PC-9 (cell line): Measurements from ENCODE around the gene PCDHB5. TPM values are rescaled to one million over a fixed set of nuclear protein-coding genes. Genes with fewer than 3 reads are reported as not detected.
"Not testable (repeated sequence)": the region's sequence is repeated elsewhere in the genome, so short reads cannot be mapped to it uniquely, and the experiment has no call there.

Experiments used
- BruUV-seq: library from RNA; stranded (reverse); fragments of 400-500 nt; replicated peaks from 2 replicates; lab custom pipeline; 2021; lab: Mats Ljungman, UMichigan
- CTCF ChIA-PET: fragments of 300-600 bp; sonication (Branson Sonifier 250); formaldehyde crosslinking; loops from one replicate; lab custom pipeline; 2022; ENCODE audit warnings: antibody characterized with exemption; lab: Charles Lee
- POLR2A ChIA-PET: fragments of 300-600 bp; sonication (Branson Sonifier 250); formaldehyde crosslinking; loops from one replicate; lab custom pipeline; 2022; ENCODE audit warnings: antibody characterized with exemption; ENCODE audit not compliant: unreplicated experiment; lab: Charles Lee
- DNase-seq, 2 experiments: peaks; one replicate each; pipeline versions ENCODE4 v3.0.0 to v3.0.0-alpha.2; 2015 to 2022; ENCODE audit warnings: mixed read lengths in 1 of 2
- H2AFZ ChIP-seq: fragments of 200-600 bp; sonication (generic); 2 replicates; pipeline ENCODE4 v1.8.1; 2017; ENCODE audit warnings: antibody characterized with exemption
- H3F3A ChIP-seq: fragments of 200-600 bp; sonication (generic); 2 replicates; pipeline ENCODE4 v1.8.1; 2017; ENCODE audit warnings: antibody characterized with exemption, mild to moderate bottlenecking, low read depth; ENCODE audit not compliant: insufficient read depth
- H3K27ac ChIP-seq: fragments of 200-600 bp; sonication (generic); 2 replicates; pipeline ENCODE4 v1.6.1; 2016; ENCODE audit warnings: mixed run types
- H3K27me3 ChIP-seq: fragments of 200-600 bp; sonication (generic); 2 replicates; pipeline ENCODE4 v1.6.1; 2016; ENCODE audit warnings: low read depth, mixed run types; ENCODE audit not compliant: insufficient read depth
- H3K36me3 ChIP-seq: fragments of 200-600 bp; sonication (generic); 2 replicates; pipeline ENCODE4 v1.6.1; 2016; ENCODE audit warnings: low read depth, mixed run types
- H3K4me1 ChIP-seq: fragments of 200-600 bp; sonication (generic); replicated peaks from 2 replicates; pipeline ENCODE4 v1.6.1; 2016; ENCODE audit warnings: mixed run types; ENCODE audit not compliant: insufficient read depth
- H3K4me2 ChIP-seq: fragments of 200-600 bp; sonication (generic); 2 replicates; pipeline ENCODE4 v1.6.1; 2017; ENCODE audit warnings: mixed run types
- H3K4me3 ChIP-seq: fragments of 200-600 bp; sonication (generic); 2 replicates; pipeline ENCODE4 v1.6.1; 2016; ENCODE audit warnings: mixed run types
- H3K79me2 ChIP-seq: fragments of 200-600 bp; sonication (generic); 2 replicates; pipeline ENCODE4 v1.6.1; 2017; ENCODE audit warnings: low read depth, mixed run types
- H3K9me2 ChIP-seq: fragments of 200-600 bp; sonication (generic); 2 replicates; pipeline ENCODE4 v1.8.1; 2017; ENCODE audit warnings: mild to moderate bottlenecking; ENCODE audit not compliant: insufficient read depth
- H3K9me3 ChIP-seq: fragments of 200-600 bp; sonication (generic); 2 replicates; pipeline ENCODE4 v1.8.1; 2016; ENCODE audit warnings: low read depth; ENCODE audit not compliant: insufficient read depth
- H4K20me1 ChIP-seq: fragments of 200-600 bp; sonication (generic); 2 replicates; pipeline ENCODE4 v1.8.1; 2017; ENCODE audit not compliant: insufficient read depth
- CTCF ChIP-seq: fragments of 200-600 bp; sonication (generic); conservative IDR thresholded peaks from 2 replicates; pipeline ENCODE4 v1.6.1; 2017; ENCODE audit warnings: mixed run types, antibody characterized with exemption, mild to moderate bottlenecking, moderate library complexity
- EZH2 ChIP-seq: fragments of 200-600 bp; sonication (generic); IDR thresholded peaks from 2 replicates; pipeline ENCODE4 v1.8.0; 2017; ENCODE audit warnings: antibody characterized with exemption, low read depth
- intact Hi-C: fragments of 100-400 bp; cut with micrococcal nuclease; formaldehyde crosslinking; loops from one replicate; pipeline ENCODE4 v1.10.0; 2022; ENCODE audit not compliant: unreplicated experiment
- total RNA-seq: library from RNA; stranded (reverse); gene quantifications from 2 replicates; pipeline ENCODE4 v1.2.3, GENCODE V29; 2021

PCDHB5 gene
- total RNA-seq, 1 experiment from 2014 or later, result not detected

- Histone ChIP-seq H3K9me3 (no peaks in the 10 kb centered on the region), H2AFZ (peak overlapping the region; percentile 39; the same call in 1 of the 2 replicates), H3F3A (no peaks in the 10 kb centered on the region), H3K36me3 (no peaks in the 10 kb centered on the region), H3K4me3 (no peak overlapping the region), H3K79me2 (no peaks in the 10 kb centered on the region), H4K20me1 (no peaks in the 10 kb centered on the region), H3K4me2 (no peak overlapping the region), H3K9me2 (no peaks in the 10 kb centered on the region), H3K4me1 (no peaks in the 10 kb centered on the region), H3K27me3 (no peaks in the 10 kb centered on the region), H3K27ac (no peak overlapping the region)
- ChIA-PET CTCF (no interaction called here), POLR2A (interaction anchor here (0.6 kb wide), 1 partner anchor 75 kb away, joined by 6 read pairs; no protein-coding TSS in a partner anchor)
- DNase-seq, result no peak
- BruUV-seq, result no TSS peak
- no peak for TF ChIP-seq CTCF
- no peak for TF ChIP-seq EZH2
- intact Hi-C loops, result no loop called here
Measured at GRCh38 chr5:141121985-141122384, 13.0 kb upstream of the PCDHB5 start.

- DNase-seq, POLR2A ChIA-PET, H3K27me3 ChIP-seq, H3F3A ChIP-seq, BruUV-seq, H3K9me2 ChIP-seq, H3K4me3 ChIP-seq, CTCF ChIA-PET, H3K36me3 ChIP-seq, intact Hi-C loops, H3K9me3 ChIP-seq, H3K27ac ChIP-seq, H3K4me2 ChIP-seq, H2AFZ ChIP-seq, H3K4me1 ChIP-seq, H3K79me2 ChIP-seq, H4K20me1 ChIP-seq: not testable (repeated sequence)
Measured at GRCh38 chr5:141123396-141124135, 11.4 kb upstream of the PCDHB5 start.

GRCh38 chr5:141127305-141127704 is 7.7 kb upstream of the PCDHB5 start:
- H3K4me2 ChIP-seq, result no peak overlapping the region
- no peaks in the 10 kb centered on the region for H3K27me3 ChIP-seq
- H4K20me1 ChIP-seq, result no peaks in the 10 kb centered on the region
- POLR2A ChIA-PET, result no interaction called here
- no peaks in the 10 kb centered on the region for H3K36me3 ChIP-seq
- H3K79me2 ChIP-seq, result no peaks in the 10 kb centered on the region
- TF ChIP-seq CTCF, result no peak
- TF ChIP-seq EZH2, result no peak
- intact Hi-C loops, result no loop called here
- no TSS peak for BruUV-seq
- H2AFZ ChIP-seq, result no peak overlapping the region
- no peak overlapping the region for H3K27ac ChIP-seq
- no peak for DNase-seq
- no peaks in the 10 kb centered on the region for H3K9me3 ChIP-seq
- H3F3A ChIP-seq, result no peaks in the 10 kb centered on the region
- no peak overlapping the region for H3K4me3 ChIP-seq
- no peaks in the 10 kb centered on the region for H3K4me1 ChIP-seq
- no peaks in the 10 kb centered on the region for H3K9me2 ChIP-seq
- CTCF ChIA-PET, result no interaction called here
